Esophagus muscularis mucosa (tissue), 4 donors: ENCODE data around the gene EXOC3L1. TPM values are rescaled to one million over a fixed set of nuclear protein-coding genes. Genes with fewer than 3 reads are reported as not detected.

Experiments used
- DNase-seq: peaks from one replicate; pipeline ENCODE4 v3.0.0-alpha.2; 2017; ENCODE audit errors: extremely low spot score
- H3K27ac ChIP-seq, 4 donors: fragments of 200-600 bp; sonication (generic); replicated peaks in 1 of 4; 1 replicate in 3 of 4; 2 replicates in 1 of 4; pipeline ENCODE4 v1.5.1; 2016 to 2019; ENCODE audit warnings: mild to moderate bottlenecking in 1 of 4
- H3K27me3 ChIP-seq, 4 donors: fragments of 200-600 bp; sonication (generic); one replicate each; pipeline versions ENCODE4 v1.5.1 to v1.6.0; 2016 to 2019
- H3K36me3 ChIP-seq, 4 donors: fragments of 200-600 bp; sonication (generic); one replicate each; pipeline ENCODE4 v1.5.1; 2016 to 2019
- H3K4me1 ChIP-seq, 4 donors: fragments of 200-600 bp; sonication (generic); one replicate each; pipeline ENCODE4 v1.5.1; 2016 to 2019
- H3K4me3 ChIP-seq, 4 donors: fragments of 200-600 bp; sonication (generic); 1 replicate in 2 of 4; 2 replicates in 2 of 4; pipeline ENCODE4 v1.5.1; 2016 to 2019; ENCODE audit warnings: mild to moderate bottlenecking in 4 of 4, moderate library complexity in 1 of 4
- H3K9me3 ChIP-seq, 4 donors: fragments of 200-600 bp; sonication (generic); 1 replicate in 3 of 4; 2 replicates in 1 of 4; pipeline ENCODE4 v1.5.1; 2016 to 2019
- EP300 ChIP-seq: sonication (generic); formaldehyde crosslinking; IDR thresholded peaks from one replicate; pipeline ENCODE4 v1.6.1; 2017; ENCODE audit warnings: antibody characterized with exemption
- POLR2A ChIP-seq: fragments of 450-650 bp; IDR thresholded peaks from one replicate; pipeline ENCODE4 v1.6.1; 2017; ENCODE audit warnings: antibody characterized with exemption, moderate library complexity, mild to moderate bottlenecking, low read depth
- POLR2AphosphoS5 ChIP-seq, 2 donors: sonication (generic); formaldehyde crosslinking; IDR thresholded peaks; one replicate each; pipeline ENCODE4 v1.6.1; 2017; ENCODE audit warnings: antibody characterized with exemption in 2 of 2
- WGBS: methylation state at CpG from one replicate; pipeline ENCODE4 v1.1.5; 2018; 5-methylcytosine and 5-hydroxymethylcytosine counted together
- intact Hi-C: fragments of 100-400 bp; cut with DNase I; formaldehyde crosslinking; loops from one replicate; pipeline ENCODE4 v1.15.1; 2023
- total RNA-seq, 4 donors: library from RNA; depleted of rRNA; stranded (reverse); fragments of >200 nt; gene quantifications; one replicate each; pipeline versions ENCODE4 v1.1.0 to v1.2.1, GENCODE V29; 2016
- TF ChIP-seq, protein P1 (sequence below), 3 experiments: fragments of 200-600 bp in 2 of 3; fragments of 450-650 bp in 1 of 3; sonication (generic) in 2 of 3; IDR thresholded peaks; one replicate each; pipeline ENCODE4 v1.5.1; 2017 to 2019; ENCODE audit warnings: antibody characterized with exemption in 3 of 3, mild to moderate bottlenecking in 2 of 3, moderate library complexity in 1 of 3

The EXOC3L1 gene
- total RNA-seq, 4 donors from 2014 or later: 1.2 to 4.0 (median 2.1) TPM

DNA sequence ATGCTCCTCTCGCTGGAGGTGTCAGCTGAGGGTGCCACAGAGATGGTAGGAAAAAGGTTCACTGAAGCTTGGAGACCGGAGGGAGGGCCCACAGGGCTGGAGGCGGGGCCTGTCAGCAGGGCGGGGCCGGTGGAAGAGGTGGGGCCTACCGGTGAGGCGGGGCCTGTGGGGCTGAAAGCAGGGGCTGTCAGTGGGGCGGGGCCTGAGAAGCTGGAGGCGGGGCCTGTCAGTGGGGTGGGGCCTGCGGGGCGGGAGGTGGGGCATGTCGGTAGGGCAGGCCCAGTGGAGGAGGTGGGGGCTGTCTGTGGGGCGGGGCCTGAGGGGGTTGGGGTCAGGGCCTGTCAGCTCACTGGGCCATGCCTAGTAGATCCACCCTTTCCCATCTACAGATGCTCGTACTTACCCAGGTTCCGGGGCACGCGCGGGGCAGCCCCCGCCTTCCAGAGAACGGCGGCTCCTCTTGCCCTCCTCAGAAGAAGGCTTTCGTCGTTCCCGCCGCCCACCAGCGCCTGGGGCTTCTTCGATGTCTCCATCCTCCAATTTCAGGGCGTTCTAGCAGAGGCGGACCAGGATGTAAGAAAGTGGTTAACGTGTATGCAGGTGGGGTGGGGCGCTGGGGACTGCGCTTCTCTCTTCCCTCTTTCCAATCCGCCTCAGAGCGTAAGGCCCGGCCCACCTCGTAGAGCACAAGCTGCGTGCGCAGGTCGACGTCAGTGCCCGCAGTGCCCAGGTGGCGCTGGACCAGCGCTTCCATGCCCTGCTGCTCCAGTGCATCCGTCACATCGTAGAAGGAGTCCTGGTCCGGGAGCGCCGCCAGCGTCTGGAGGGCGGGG lies 46.8 kb upstream of the EXOC3L1 start:
- Histone ChIP-seq H3K36me3 (peaks cover 42 to 81% (median 76%) of the 10 kb centered on the region in 4 donors), H3K27ac (no peak overlapping the region), H3K9me3 (no peaks in the 10 kb centered on the region), H3K27me3 (no peaks in the 10 kb centered on the region), H3K4me1 (peaks cover 15 to 18% (median 16%) of the 10 kb centered on the region in 4 donors), H3K4me3 (no peak overlapping the region)
- intact Hi-C loops: no loop called here
- no peak for DNase-seq
- TF ChIP-seq, protein P1, sequence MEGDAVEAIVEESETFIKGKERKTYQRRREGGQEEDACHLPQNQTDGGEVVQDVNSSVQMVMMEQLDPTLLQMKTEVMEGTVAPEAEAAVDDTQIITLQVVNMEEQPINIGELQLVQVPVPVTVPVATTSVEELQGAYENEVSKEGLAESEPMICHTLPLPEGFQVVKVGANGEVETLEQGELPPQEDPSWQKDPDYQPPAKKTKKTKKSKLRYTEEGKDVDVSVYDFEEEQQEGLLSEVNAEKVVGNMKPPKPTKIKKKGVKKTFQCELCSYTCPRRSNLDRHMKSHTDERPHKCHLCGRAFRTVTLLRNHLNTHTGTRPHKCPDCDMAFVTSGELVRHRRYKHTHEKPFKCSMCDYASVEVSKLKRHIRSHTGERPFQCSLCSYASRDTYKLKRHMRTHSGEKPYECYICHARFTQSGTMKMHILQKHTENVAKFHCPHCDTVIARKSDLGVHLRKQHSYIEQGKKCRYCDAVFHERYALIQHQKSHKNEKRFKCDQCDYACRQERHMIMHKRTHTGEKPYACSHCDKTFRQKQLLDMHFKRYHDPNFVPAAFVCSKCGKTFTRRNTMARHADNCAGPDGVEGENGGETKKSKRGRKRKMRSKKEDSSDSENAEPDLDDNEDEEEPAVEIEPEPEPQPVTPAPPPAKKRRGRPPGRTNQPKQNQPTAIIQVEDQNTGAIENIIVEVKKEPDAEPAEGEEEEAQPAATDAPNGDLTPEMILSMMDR (IDR thresholded peaks at IDR 0.05): no peak
- 73% methylated on average over 31 of the region's 50 CpGs for WGBS

DNA sequence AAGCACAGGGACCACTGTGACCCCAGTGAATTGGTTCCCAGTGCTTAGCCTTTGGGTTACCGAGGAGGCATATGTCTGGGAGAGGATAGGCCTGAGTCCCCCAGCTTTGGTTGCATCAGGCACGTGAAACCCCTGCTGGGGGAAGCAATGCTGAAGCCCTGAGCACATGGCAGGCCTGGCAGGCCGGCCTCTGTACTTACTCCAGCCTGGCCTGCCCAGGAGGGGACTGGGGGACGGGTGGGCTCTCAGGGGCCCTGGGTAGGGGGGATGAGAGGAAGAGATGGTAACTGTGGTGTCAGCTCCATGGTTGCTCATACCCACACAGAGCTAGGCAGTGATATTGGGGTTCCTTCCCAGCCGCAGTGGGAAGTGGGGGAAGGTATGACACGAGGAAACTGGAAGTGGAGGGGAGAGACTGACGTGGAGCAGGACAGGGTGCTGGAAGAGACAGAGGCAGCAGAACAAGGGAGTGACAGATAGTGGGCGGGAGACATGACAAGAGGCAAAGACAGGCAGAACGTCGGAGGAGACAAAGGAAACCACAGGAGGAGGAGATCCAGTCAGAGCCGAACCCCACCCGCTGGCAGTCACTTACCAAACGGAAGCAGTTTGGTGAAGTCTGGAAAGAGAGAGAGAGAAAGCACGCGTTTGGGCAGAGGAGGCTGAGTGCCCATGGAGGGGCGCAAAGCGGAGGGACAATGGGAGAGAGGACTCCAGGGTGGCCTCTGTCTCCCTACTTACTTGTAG lies 46.1 kb upstream of the EXOC3L1 start:
- Histone ChIP-seq H3K9me3 (no peaks in the 10 kb centered on the region), H3K4me3 (no peak overlapping the region), H3K4me1 (peaks cover 8 to 10% (median 8%) of the 10 kb centered on the region in 4 donors), H3K27ac (no peak overlapping the region), H3K36me3 (peaks cover 45 to 89% (median 84%) of the 10 kb centered on the region in 4 donors), H3K27me3 (no peaks in the 10 kb centered on the region)
- no peak for DNase-seq
- intact Hi-C loops: no loop called here
- 84% methylated on average over 17 of the region's 17 CpGs for WGBS
- no peak for TF ChIP-seq POLR2A
- TF ChIP-seq POLR2AphosphoS5 (IDR thresholded peaks at IDR 0.05): no peak
- TF ChIP-seq, protein P1 (IDR thresholded peaks at IDR 0.05): no peak
- TF ChIP-seq EP300: no peak

DNA sequence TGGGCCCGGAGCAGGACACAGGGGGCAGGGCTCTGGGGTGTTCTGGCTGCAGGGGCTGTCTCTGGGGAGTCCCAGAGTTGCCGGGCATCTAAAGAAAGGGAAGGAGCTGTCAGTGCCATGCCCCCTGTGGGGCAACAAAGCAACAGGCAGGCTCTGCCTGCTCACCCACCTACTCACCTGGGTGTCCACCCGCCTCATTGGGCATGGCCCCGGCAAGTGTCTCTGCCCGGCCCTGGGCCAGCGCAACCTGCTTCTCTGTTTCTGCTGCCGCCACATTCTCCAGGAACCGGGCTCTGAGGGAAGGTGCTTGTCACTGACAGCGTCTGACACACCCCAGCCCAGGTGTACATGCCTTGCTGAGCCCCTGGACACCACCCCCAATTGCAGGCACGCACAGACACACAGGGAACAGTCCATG lies 44.3 kb upstream of the EXOC3L1 start:
- H3K4me1 ChIP-seq: no peaks in the 10 kb centered on the region
- WGBS: 94% methylated on average over 8 of the region's 10 CpGs
- no peak for DNase-seq
- TF ChIP-seq, protein P1 (IDR thresholded peaks at IDR 0.05): no peak
- no peak for TF ChIP-seq POLR2A
- no peak for TF ChIP-seq EP300
- no peak for TF ChIP-seq POLR2AphosphoS5 (IDR thresholded peaks at IDR 0.05)
- H3K4me3 ChIP-seq: no peak overlapping the region
- no peak overlapping the region for H3K27ac ChIP-seq
- no peaks in the 10 kb centered on the region for H3K9me3 ChIP-seq
- H3K36me3 ChIP-seq: peaks cover 61 to 99% (median 95%) of the 10 kb centered on the region in 4 donors
- no peaks in the 10 kb centered on the region for H3K27me3 ChIP-seq
- intact Hi-C loops: no loop called here

DNA sequence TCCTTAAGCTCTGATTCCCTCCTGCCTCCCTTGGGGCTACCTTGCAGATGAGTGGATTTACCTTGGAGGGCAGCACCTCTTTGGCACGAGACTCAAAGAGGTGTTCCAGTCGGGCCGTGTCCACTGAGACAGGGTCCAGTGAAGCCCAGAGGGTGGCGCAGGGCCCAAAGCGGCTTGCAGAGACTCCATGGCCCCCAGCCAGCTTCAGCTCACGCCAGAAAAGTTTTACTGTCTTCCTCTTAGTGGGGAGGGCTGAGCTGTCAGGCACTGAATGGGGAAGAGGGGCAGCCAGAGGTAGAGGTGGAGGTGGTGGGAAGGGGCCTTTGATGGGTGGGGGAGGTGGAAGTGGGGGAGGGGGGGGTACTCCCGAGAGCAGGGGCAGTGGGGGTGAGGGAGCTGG lies 43.7 kb upstream of the EXOC3L1 start:
- WGBS: 82% methylated on average over 2 of the region's 7 CpGs
- Histone ChIP-seq H3K27me3 (no peaks in the 10 kb centered on the region), H3K4me1 (peaks cover 0 to 6% (median 0%) of the 10 kb centered on the region in 4 donors), H3K27ac (no peak overlapping the region), H3K4me3 (no peak overlapping the region), H3K36me3 (peaks cover 61 to 99% (median 95%) of the 10 kb centered on the region in 4 donors), H3K9me3 (no peaks in the 10 kb centered on the region)
- no peak for DNase-seq
- intact Hi-C loops: no loop called here
- TF ChIP-seq EP300 (no peak), POLR2A (no peak), POLR2AphosphoS5 (IDR thresholded peaks at IDR 0.05) (no peak)
- TF ChIP-seq, protein P1 (IDR thresholded peaks at IDR 0.05): no peak
